H9 (cell line): ENCODE results near the gene CD300LG. TPM values are rescaled to one million over a fixed set of nuclear protein-coding genes. Genes with fewer than 3 reads are reported as not detected.

Source experiments
- DNase-seq: peaks from one replicate; pipeline ENCODE4 v3.0.0-alpha.2; 2017
- H2AFZ ChIP-seq: one replicate; pipeline ENCODE4 v1.6.1; 2013; ENCODE audit warnings: mild to moderate bottlenecking, low read length, control low read depth, moderate library complexity
- H2AK5ac ChIP-seq: 2 replicates; pipeline ENCODE4 v1.6.1; 2013; ENCODE audit warnings: low read length, control low read depth, mixed read lengths; ENCODE audit not compliant: insufficient read length
- H2BK120ac ChIP-seq: one replicate; pipeline ENCODE4 v1.6.1; 2013; ENCODE audit warnings: low read depth, mild to moderate bottlenecking, low read length, control low read depth, inconsistent platforms; ENCODE audit not compliant: poor library complexity, severe bottlenecking
- H2BK12ac ChIP-seq: 2 replicates; pipeline ENCODE4 v1.6.1; 2013; ENCODE audit warnings: low read length, control low read depth, mixed read lengths, low read depth; ENCODE audit not compliant: insufficient read length
- H2BK15ac ChIP-seq: 2 replicates; pipeline ENCODE4 v1.6.1; 2013; ENCODE audit warnings: low read depth, low read length, control low read depth
- H2BK20ac ChIP-seq: one replicate; pipeline ENCODE4 v1.6.1; 2013; ENCODE audit warnings: low read depth, mild to moderate bottlenecking, low read length, control low read depth, inconsistent platforms; ENCODE audit not compliant: poor library complexity, severe bottlenecking
- H2BK5ac ChIP-seq: 2 replicates; pipeline ENCODE4 v1.6.1; 2013; ENCODE audit warnings: low read length, control low read depth, mixed read lengths; ENCODE audit not compliant: insufficient read length
- H3K14ac ChIP-seq: 2 replicates; pipeline ENCODE4 v1.6.1; 2013; ENCODE audit warnings: low read length, control low read depth; ENCODE audit not compliant: insufficient read depth
- H3K18ac ChIP-seq: 2 replicates; pipeline ENCODE4 v1.6.1; 2013; ENCODE audit warnings: low read depth, mild to moderate bottlenecking, mixed read lengths, low read length, control low read depth; ENCODE audit not compliant: insufficient read length
- H3K23ac ChIP-seq: 2 replicates; pipeline ENCODE4 v1.6.1; 2013; ENCODE audit warnings: low read length, control low read depth, mixed read lengths, low read depth; ENCODE audit not compliant: insufficient read length
- H3K23me2 ChIP-seq: 2 replicates; pipeline ENCODE4 v1.6.1; 2013; ENCODE audit warnings: low read depth, mild to moderate bottlenecking, mixed read lengths, low read length, control low read depth; ENCODE audit not compliant: insufficient read length, poor library complexity, severe bottlenecking
- H3K27ac ChIP-seq: 2 replicates; pipeline ENCODE4 v1.5.1; 2013; ENCODE audit warnings: low read length, control low read depth, mixed read lengths, low read depth; ENCODE audit not compliant: insufficient read length
- H3K27me3 ChIP-seq: 2 replicates; pipeline ENCODE4 v1.6.1; 2013; ENCODE audit warnings: low read length, control low read depth, inconsistent platforms; ENCODE audit not compliant: insufficient read depth
- H3K4ac ChIP-seq: 2 replicates; pipeline ENCODE4 v1.6.1; 2013; ENCODE audit warnings: low read depth, mild to moderate bottlenecking, control low read depth, inconsistent platforms, low read length, moderate library complexity
- H3K4me1 ChIP-seq: 2 replicates; pipeline ENCODE4 v1.6.1; 2013; ENCODE audit warnings: low read length, control low read depth, inconsistent platforms; ENCODE audit not compliant: insufficient read depth
- H3K4me2 ChIP-seq: 2 replicates; pipeline ENCODE4 v1.6.1; 2013; ENCODE audit warnings: low read length, control low read depth, mixed read lengths; ENCODE audit not compliant: insufficient read length, insufficient read depth
- H3K56ac ChIP-seq: 2 replicates; pipeline ENCODE4 v1.6.1; 2013; ENCODE audit warnings: low read depth, mild to moderate bottlenecking, mixed read lengths, low read length, control low read depth; ENCODE audit not compliant: insufficient read length
- H3K79me1 ChIP-seq: 2 replicates; pipeline ENCODE4 v1.6.1; 2013; ENCODE audit warnings: low read depth, mild to moderate bottlenecking, moderate library complexity, low read length, control low read depth, inconsistent platforms; ENCODE audit not compliant: insufficient read depth, poor library complexity, severe bottlenecking
- H3K79me2 ChIP-seq: 2 replicates; pipeline ENCODE4 v1.6.1; 2013; ENCODE audit warnings: low read length, control low read depth, inconsistent platforms; ENCODE audit not compliant: insufficient read depth
- H3K9ac ChIP-seq: 2 replicates; pipeline ENCODE4 v1.6.1; 2013; ENCODE audit warnings: low read length, control low read depth, mixed read lengths; ENCODE audit not compliant: insufficient read length; ENCODE audit errors: extremely low read depth
- H3K9me3 ChIP-seq: one replicate; pipeline ENCODE4 v1.6.1; 2013; ENCODE audit warnings: low read depth, low read length, inconsistent platforms; ENCODE audit not compliant: control insufficient read depth
- H3T11ph ChIP-seq: one replicate; pipeline ENCODE4 v1.6.1; 2013; ENCODE audit warnings: mild to moderate bottlenecking, low read length, control low read depth, inconsistent platforms
- H4K20me1 ChIP-seq: one replicate; pipeline ENCODE4 v1.6.1; 2013; ENCODE audit not compliant: control insufficient read depth, insufficient read length, insufficient read depth
- H4K5ac ChIP-seq: 2 replicates; pipeline ENCODE4 v1.6.1; 2013; ENCODE audit warnings: low read depth, mild to moderate bottlenecking, mixed read lengths, low read length, control low read depth; ENCODE audit not compliant: insufficient read length
- H4K8ac ChIP-seq: replicated peaks from 2 replicates; pipeline ENCODE4 v1.6.1; 2013; ENCODE audit warnings: low read length, control low read depth, mixed read lengths, low read depth; ENCODE audit not compliant: insufficient read length
- H4K91ac ChIP-seq: 2 replicates; pipeline ENCODE4 v1.6.1; 2013; ENCODE audit warnings: low read depth, mild to moderate bottlenecking, moderate library complexity, mixed read lengths, low read length, control low read depth; ENCODE audit not compliant: insufficient read length
- H3K27ac Mint-ChIP-seq, 3 experiments: 2 replicates in 2 of 3; 3 replicates in 1 of 3; pipeline ENCODE4 v1.8.0; 2020 to 2021; ENCODE audit warnings: mixed read lengths in 3 of 3, mild to moderate bottlenecking in 1 of 3, moderate library complexity in 1 of 3
- H3K27me3 Mint-ChIP-seq: 2 replicates; pipeline ENCODE4 v1.8.0; 2021; ENCODE audit warnings: low read depth, mild to moderate bottlenecking, moderate library complexity, mixed read lengths
- H3K36me3 Mint-ChIP-seq, 3 experiments: 2 replicates in 2 of 3; 3 replicates in 1 of 3; pipeline ENCODE4 v1.8.0; 2020 to 2021; ENCODE audit warnings: low read depth in 3 of 3, mixed read lengths in 3 of 3; ENCODE audit not compliant: insufficient read depth in 1 of 3
- H3K4me1 Mint-ChIP-seq, 2 experiments: 2 replicates each; pipeline ENCODE4 v1.8.0; 2020; ENCODE audit warnings: mixed read lengths in 2 of 2
- H3K4me3 Mint-ChIP-seq, 2 experiments: 2 replicates in 1 of 2; 3 replicates in 1 of 2; pipeline ENCODE4 v1.8.0; 2020 to 2021; ENCODE audit warnings: mild to moderate bottlenecking in 2 of 2, mixed read lengths in 2 of 2, moderate library complexity in 1 of 2
- H3K9me3 Mint-ChIP-seq, 2 experiments: 2 replicates in 1 of 2; 3 replicates in 1 of 2; pipeline ENCODE4 v1.8.0; 2020; ENCODE audit warnings: mild to moderate bottlenecking in 2 of 2, mixed read lengths in 2 of 2, moderate library complexity in 1 of 2
- CTCF ChIP-seq: fragments of 200-600 bp; sonication (generic); conservative IDR thresholded peaks from 3 replicates; pipeline ENCODE4 v1.8.0; 2021; ENCODE audit warnings: antibody characterized with exemption, mild to moderate bottlenecking
- WGBS: extraction: QIAGEN DNeasy Blood & Tissue Kit; methylation state at CpG from one replicate; pipeline ENCODE4 v1.1.7; 2013; ENCODE audit warnings: missing lambda C conversion rate, low lambda C conversion rate, mixed read lengths; ENCODE audit not compliant: insufficient read length; ENCODE audit errors: extremely low coverage; 5-methylcytosine and 5-hydroxymethylcytosine counted together
- total RNA-seq: library from RNA; stranded (reverse); gene quantifications from 2 replicates; pipeline ENCODE4 v1.2.1, GENCODE V29; 2021

The CD300LG gene
- total RNA-seq, 1 experiment from 2014 or later: not detected

GRCh38 chr17:43820759-43821158, 26.2 kb upstream of the CD300LG start:
- Mint-ChIP-seq H3K27me3 (no peaks in the 10 kb centered on the region), H3K4me3 (no peak overlapping the region), H3K4me1 (no peaks in the 10 kb centered on the region), H3K9me3 (no peaks in the 10 kb centered on the region), H3K27ac (no peak overlapping the region), H3K36me3 (peaks cover 0 to 4% (median 2%) of the 10 kb centered on the region in 3 experiments; a peak in 5 of 7 replicates)
- Histone ChIP-seq H4K8ac (no peak overlapping the region), H3K9ac (no peak overlapping the region), H2AK5ac (no peak overlapping the region), H3K56ac (no peak overlapping the region), H4K91ac (no peak overlapping the region), H3K9me3 (no peaks in the 10 kb centered on the region), H3K4me1 (no peaks in the 10 kb centered on the region), H2BK5ac (no peak overlapping the region), H4K20me1 (no peaks in the 10 kb centered on the region), H3K79me1 (no peaks in the 10 kb centered on the region), H3T11ph (no peak overlapping the region), H2BK15ac (no peak overlapping the region), H2BK20ac (no peak overlapping the region), H2BK12ac (no peak overlapping the region), H3K14ac (no peak overlapping the region), H3K27ac (no peak overlapping the region), H3K18ac (no peak overlapping the region), H2AFZ (no peak overlapping the region), H3K23me2 (no peaks in the 10 kb centered on the region), H2BK120ac (no peak overlapping the region), H3K23ac (no peak overlapping the region), H3K4me2 (no peak overlapping the region), H3K27me3 (no peaks in the 10 kb centered on the region), H3K4ac (no peak overlapping the region), H4K5ac (no peak overlapping the region), H3K79me2 (no peaks in the 10 kb centered on the region)
- no peak for DNase-seq
- no peak for TF ChIP-seq CTCF
- WGBS: no CpG with 5 or more reads among the region's 14 CpGs
